Dendritic cell treated with granulocyte-macrophage colony-stimulating factor and Interleukin-4, amounts not matched to agents 40 ng/mL and 50 ng/mL, for 4 days (primary cell): ENCODE data around the gene MICU1.
A peak's percentile ranks its signal among the peaks of the same experiment; 100 is the strongest.
"Not testable (repeated sequence)": the region's sequence is repeated elsewhere in the genome, so short reads cannot be mapped to it uniquely, and the experiment has no call there.

ENCODE experiments used
- H3K27ac Mint-ChIP-seq: one replicate; pipeline ENCODE4 v1.8.0; 2022; ENCODE audit warnings: mild to moderate bottlenecking, mixed read lengths
- H3K27me3 Mint-ChIP-seq: one replicate; pipeline ENCODE4 v1.8.0; 2022; ENCODE audit warnings: mild to moderate bottlenecking, mixed read lengths
- H3K36me3 Mint-ChIP-seq: one replicate; pipeline ENCODE4 v1.8.0; 2022; ENCODE audit warnings: low read depth, mixed read lengths
- H3K4me1 Mint-ChIP-seq: one replicate; pipeline ENCODE4 v1.8.0; 2022; ENCODE audit warnings: low read depth, mixed read lengths
- H3K4me3 Mint-ChIP-seq: one replicate; pipeline ENCODE4 v1.8.0; 2022; ENCODE audit warnings: mild to moderate bottlenecking, moderate library complexity, mixed read lengths
- H3K9me3 Mint-ChIP-seq: one replicate; pipeline ENCODE4 v1.8.0; 2022; ENCODE audit warnings: mixed read lengths
- intact Hi-C: fragments of 100-400 bp; cut with micrococcal nuclease; formaldehyde crosslinking; loops from one replicate; pipeline ENCODE4 v1.15.0; 2022

The MICU1 gene, protein sequence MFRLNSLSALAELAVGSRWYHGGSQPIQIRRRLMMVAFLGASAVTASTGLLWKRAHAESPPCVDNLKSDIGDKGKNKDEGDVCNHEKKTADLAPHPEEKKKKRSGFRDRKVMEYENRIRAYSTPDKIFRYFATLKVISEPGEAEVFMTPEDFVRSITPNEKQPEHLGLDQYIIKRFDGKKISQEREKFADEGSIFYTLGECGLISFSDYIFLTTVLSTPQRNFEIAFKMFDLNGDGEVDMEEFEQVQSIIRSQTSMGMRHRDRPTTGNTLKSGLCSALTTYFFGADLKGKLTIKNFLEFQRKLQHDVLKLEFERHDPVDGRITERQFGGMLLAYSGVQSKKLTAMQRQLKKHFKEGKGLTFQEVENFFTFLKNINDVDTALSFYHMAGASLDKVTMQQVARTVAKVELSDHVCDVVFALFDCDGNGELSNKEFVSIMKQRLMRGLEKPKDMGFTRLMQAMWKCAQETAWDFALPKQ

DNA sequence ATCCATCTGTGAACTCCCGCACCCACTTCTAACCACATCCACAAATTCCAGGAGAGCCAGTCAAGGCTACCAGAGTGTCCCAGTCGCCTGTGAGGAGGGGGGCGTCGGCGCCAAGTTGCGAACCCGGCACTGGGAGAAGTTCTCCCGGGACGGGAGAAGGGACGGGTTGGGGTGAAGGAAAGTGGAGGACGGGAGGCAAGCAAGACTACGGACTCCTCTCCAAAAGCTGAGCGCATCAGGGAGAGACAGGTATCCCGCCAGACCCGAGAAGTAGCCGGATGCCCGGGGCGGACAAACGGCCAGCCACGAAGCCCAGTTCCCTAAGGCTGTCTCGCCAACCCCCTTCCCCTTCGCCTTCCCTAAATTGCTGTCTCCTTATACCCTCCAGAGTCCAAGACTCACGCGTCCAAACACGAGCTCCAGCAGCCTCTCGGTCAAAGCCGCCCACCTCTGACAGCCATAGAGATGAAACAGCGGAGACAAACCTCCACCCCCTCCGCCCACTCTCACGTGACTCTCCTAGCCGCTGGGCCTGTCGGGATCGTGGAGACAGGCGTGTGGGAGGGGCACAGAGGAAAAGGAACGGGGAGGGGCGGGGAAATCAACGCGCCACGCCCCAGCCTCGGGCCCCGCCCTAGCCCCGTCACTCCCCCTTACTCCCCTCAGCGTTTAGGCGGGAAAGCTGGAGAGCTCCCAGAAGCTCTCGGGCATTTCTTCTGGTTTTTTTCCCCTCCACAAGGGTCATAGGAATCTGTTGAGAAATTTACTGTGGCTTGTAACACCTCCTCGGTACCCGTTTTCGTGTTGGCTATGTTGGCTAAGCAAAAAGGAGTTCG lies at the start of gene MICU1:
Gene MICU1, minus strand, starts transcription at position 472 of the 836 bp plus-strand sequence. CDS start 59,286 bp downstream, outside the sequence.
- Mint-ChIP-seq H3K27ac (peak within 1 kb of the TSS; percentile 86), H3K36me3 (peaks cover 18% of the 10 kb centered on the region), H3K4me3 (peak within 1 kb of the TSS; percentile 84), H3K27me3 (no peaks in the 10 kb centered on the region), H3K4me1 (peaks cover 16% of the 10 kb centered on the region), H3K9me3 (no peaks in the 10 kb centered on the region)
- intact Hi-C loops = loop anchor here (2.0 to 10.0 kb wide), 2 partner anchors 67 to 261 kb away; partner anchors contain the start of gene MCU

DNA sequence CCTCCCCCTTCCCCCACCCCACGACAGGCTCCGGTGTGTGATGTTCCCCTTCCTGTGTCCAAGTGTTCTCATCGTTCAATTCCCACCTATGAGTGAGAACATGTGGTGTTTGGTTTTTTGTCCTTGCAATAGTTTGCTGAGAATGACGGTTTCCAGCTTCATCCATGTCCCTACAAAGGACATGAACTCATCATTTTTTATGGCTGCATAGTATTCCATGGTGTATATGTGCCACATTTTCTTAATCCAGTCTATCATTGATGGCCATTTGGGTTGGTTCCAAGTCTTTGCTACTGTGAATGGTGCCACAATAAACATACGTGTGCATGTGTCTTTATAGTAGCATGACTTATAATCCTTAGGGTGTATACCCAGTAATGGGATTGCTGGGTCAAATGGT lies 48.3 kb upstream of the MICU1 start:
- H3K36me3 Mint-ChIP-seq, H3K9me3 Mint-ChIP-seq, H3K27ac Mint-ChIP-seq, intact Hi-C loops, H3K27me3 Mint-ChIP-seq, H3K4me3 Mint-ChIP-seq: not testable (repeated sequence)
- peaks cover 10% of the 10 kb centered on the region for H3K4me1 Mint-ChIP-seq

DNA sequence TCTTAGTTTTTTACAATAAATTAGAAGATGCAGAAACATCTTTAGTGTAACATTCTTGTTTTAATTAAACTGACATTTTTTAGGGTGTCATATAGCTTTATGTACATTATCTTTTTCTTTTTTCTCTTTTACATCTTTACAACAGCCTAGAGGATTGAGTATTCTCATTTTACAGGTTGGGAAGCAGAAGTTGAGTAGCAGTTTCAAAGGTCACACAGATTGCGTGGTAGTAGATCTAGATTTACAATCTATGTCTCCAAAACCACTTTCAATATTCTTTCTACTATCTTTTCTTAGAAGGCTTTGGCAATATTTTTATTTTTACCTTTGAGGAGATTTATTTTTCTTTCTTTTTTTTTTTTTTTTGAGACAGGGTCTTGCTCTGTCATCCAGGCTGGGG lies 47.4 kb upstream of the MICU1 start:
- Mint-ChIP-seq H3K4me1 (peaks cover 12% of the 10 kb centered on the region), H3K36me3 (no peaks in the 10 kb centered on the region), H3K9me3 (no peaks in the 10 kb centered on the region), H3K4me3 (no peak overlapping the region), H3K27me3 (no peaks in the 10 kb centered on the region), H3K27ac (no peak overlapping the region)
- intact Hi-C loops = no loop called here

DNA sequence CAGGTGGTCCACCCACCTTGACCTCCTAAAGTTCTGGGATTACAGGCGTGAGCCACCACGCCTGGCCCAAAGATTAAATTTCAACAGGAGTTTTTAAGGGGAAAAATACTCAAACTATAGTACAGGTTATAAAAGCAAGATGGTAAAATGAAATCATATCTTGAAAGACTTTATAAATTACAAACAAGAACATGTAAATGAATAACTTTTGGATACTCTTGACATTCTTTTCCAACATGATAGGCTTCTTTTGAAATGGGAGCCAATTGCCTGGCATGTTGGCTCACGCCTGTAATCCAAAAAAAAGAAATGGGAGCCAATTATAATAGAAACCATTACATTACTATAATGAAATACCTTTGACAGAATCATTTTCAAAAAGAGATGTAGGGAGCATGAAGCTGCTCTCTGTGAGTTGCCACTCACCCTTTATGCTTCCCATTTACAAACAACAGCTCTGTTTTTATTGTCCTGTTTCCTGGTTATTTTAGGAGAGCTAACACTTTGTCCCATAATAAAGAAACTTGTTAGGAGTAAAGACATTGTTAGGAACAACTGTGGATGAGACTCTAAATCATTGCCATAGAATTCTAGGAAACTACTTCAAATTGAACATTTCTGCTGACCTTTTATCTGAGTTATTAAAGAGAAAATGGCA lies 41.5 kb upstream of the MICU1 start:
- Mint-ChIP-seq H3K27ac (no peak overlapping the region), H3K36me3 (no peaks in the 10 kb centered on the region), H3K4me3 (no peak overlapping the region), H3K9me3 (no peaks in the 10 kb centered on the region), H3K4me1 (peaks cover 5% of the 10 kb centered on the region), H3K27me3 (peaks cover 2% of the 10 kb centered on the region)
- intact Hi-C loops = no loop called here

GRCh38 chr10:72665925-72666324 lies 40.0 kb upstream of the MICU1 start:
- H3K27ac Mint-ChIP-seq = no peak overlapping the region
- H3K27me3 Mint-ChIP-seq = peaks cover 2% of the 10 kb centered on the region
- intact Hi-C loops = no loop called here
- no peaks in the 10 kb centered on the region for H3K36me3 Mint-ChIP-seq
- H3K4me1 Mint-ChIP-seq = peaks cover 5% of the 10 kb centered on the region
- H3K4me3 Mint-ChIP-seq = no peak overlapping the region
- no peaks in the 10 kb centered on the region for H3K9me3 Mint-ChIP-seq

DNA sequence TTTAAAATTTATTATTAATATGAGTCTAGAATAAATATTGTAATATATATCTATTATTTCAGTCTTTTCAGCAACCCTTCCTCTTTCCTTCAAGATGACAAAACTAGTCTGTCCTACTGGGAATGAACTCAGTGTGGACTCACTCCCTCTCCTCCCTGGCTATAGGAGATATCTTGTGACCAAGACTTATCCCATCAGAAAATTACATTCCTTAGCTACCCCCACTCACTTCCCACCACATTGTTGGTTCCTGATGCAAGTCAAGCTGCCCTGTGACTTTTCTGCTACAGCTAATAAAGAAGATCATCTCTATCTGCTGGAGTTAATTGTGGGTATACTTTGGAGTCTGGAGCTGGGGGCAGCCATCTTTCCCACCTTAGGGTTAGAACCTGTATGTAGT lies 38.1 kb upstream of the MICU1 start:
- Mint-ChIP-seq H3K27me3 (peaks cover 2% of the 10 kb centered on the region), H3K27ac (no peak overlapping the region), H3K4me1 (peaks cover 5% of the 10 kb centered on the region), H3K36me3 (no peaks in the 10 kb centered on the region), H3K9me3 (no peaks in the 10 kb centered on the region), H3K4me3 (no peak overlapping the region)
- intact Hi-C loops = no loop called here

DNA sequence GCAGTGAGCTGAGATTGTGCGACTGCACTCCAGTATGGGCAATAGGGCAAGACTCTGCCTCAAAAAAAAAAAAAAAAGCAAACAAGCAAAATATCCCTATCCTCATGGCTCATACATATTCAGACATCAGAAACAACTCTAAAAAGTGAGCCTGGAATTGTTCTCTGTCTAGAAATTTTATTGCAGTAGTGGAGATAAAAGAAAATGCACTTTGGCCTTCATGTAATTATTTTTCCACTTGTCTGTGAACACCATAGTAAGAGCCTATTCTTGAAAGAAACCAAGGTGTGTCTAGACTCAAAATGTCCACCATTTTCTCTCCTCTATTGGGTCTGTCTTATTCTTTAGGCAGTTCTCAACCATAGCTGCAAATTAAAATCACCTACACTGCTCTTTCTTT lies 35.6 kb upstream of the MICU1 start:
- no peak overlapping the region for H3K27ac Mint-ChIP-seq

DNA sequence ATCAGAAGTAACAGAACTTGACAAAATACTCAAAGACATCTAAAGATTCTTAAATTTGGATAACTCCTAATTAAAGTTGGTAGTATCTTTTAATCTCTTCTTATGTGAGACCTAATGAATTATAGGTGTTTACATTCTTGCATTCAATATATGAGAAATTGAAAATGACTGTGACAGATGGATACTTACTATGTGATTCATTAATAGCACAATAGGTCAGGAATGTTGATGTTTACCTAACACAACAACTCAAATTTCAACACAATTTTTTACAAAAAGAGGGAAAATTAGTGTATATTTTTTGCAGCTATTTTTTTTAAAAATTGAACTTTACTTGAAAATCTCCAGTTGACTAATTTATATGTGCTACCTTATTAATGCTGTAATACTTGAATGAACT lies 34.3 kb upstream of the MICU1 start:
- intact Hi-C loops = no loop called here
- Mint-ChIP-seq H3K4me1 (no peaks in the 10 kb centered on the region), H3K27ac (no peak overlapping the region), H3K4me3 (no peak overlapping the region), H3K9me3 (no peaks in the 10 kb centered on the region), H3K36me3 (no peaks in the 10 kb centered on the region), H3K27me3 (no peaks in the 10 kb centered on the region)

More for the DNA sequence above, 35.6 kb upstream of the MICU1 start:
- Mint-ChIP-seq H3K36me3 (no peaks in the 10 kb centered on the region), H3K27me3 (no peaks in the 10 kb centered on the region), H3K4me1 (no peaks in the 10 kb centered on the region), H3K4me3 (no peak overlapping the region), H3K9me3 (no peaks in the 10 kb centered on the region)
- intact Hi-C loops = no loop called here

DNA sequence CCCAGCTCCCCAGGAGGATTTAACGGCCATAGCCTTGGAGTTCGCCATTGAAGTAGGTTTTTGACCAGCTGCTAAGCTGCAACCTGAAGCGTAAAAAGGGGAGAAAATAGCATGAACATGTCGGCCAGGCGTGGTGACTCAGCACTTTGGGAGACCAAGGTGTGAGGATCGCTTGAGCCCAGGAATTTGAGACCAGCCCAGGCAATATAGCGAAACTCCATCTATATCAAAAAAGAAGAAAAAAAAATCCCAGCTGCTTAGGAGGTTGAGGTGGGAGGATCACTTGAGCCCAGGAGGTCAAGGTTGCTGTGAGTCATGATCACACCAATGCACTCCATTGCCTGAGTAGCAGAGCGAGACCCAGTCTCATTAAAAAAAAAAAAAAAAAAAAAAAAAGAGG lies 33.8 kb upstream of the MICU1 start:
- Mint-ChIP-seq H3K4me1 (no peaks in the 10 kb centered on the region), H3K36me3 (no peaks in the 10 kb centered on the region), H3K27me3 (no peaks in the 10 kb centered on the region), H3K27ac (no peak overlapping the region), H3K4me3 (no peak overlapping the region), H3K9me3 (no peaks in the 10 kb centered on the region)
- intact Hi-C loops = no loop called here

GRCh38 chr10:72658696-72659400 lies 33.0 kb upstream of the MICU1 start:
- intact Hi-C loops = no loop called here
- Mint-ChIP-seq H3K36me3 (no peaks in the 10 kb centered on the region), H3K4me3 (no peak overlapping the region), H3K27ac (no peak overlapping the region), H3K9me3 (no peaks in the 10 kb centered on the region), H3K4me1 (no peaks in the 10 kb centered on the region), H3K27me3 (no peaks in the 10 kb centered on the region)

DNA sequence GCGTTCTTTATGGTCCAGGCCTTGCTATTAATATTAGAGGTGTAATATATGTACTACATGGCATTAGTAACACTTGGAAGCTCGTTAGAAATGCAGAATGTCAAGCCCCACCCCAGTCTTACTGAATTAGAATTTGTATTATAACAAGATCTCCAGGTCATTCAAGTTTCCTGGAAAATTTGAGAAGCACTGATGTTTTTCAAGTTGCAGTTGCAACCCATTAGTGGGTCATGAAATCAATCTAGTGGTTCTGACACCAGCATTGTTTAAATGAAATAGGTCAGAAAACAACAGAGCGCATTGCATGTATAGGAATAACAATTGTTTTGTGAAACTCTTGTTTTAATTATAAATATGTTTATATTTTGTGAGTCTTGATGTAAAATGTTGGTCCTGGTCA lies 28.8 kb upstream of the MICU1 start:
- H3K9me3 Mint-ChIP-seq = no peaks in the 10 kb centered on the region
- H3K27ac Mint-ChIP-seq = no peak overlapping the region
- intact Hi-C loops = no loop called here
- no peaks in the 10 kb centered on the region for H3K4me1 Mint-ChIP-seq
- H3K4me3 Mint-ChIP-seq = no peak overlapping the region
- H3K27me3 Mint-ChIP-seq = peaks cover 8% of the 10 kb centered on the region
- H3K36me3 Mint-ChIP-seq = no peaks in the 10 kb centered on the region

- H3K27ac Mint-ChIP-seq = no peak overlapping the region
- peaks cover 6% of the 10 kb centered on the region for H3K4me1 Mint-ChIP-seq
- H3K4me3 Mint-ChIP-seq = no peak overlapping the region
- intact Hi-C loops = no loop called here
- no peaks in the 10 kb centered on the region for H3K9me3 Mint-ChIP-seq
- H3K27me3 Mint-ChIP-seq = peaks cover 8% of the 10 kb centered on the region
- no peaks in the 10 kb centered on the region for H3K36me3 Mint-ChIP-seq
Observed at GRCh38 chr10:72653383-72654096, 27.7 kb upstream of the MICU1 start.

DNA sequence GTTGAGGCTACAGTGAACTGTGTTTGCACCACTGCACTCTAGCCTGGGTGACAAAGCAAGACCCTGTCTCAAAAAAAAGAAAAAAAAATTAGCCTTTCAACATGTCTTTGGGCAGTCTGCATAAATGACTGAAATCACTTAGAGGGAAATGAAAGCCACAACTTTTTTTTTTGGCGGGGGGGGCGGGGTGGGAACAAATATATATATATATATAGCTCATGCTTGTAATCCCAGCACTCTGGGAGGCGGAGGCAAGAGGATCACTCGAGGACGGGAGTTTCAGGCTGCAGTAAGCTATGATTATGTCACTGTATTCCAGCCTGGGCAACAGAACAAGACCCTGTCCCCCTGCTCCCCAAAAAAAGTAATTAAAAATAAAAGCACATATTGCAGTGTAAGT lies 23.4 kb upstream of the MICU1 start:
- intact Hi-C loops = no loop called here
- Mint-ChIP-seq H3K4me3 (no peak overlapping the region), H3K36me3 (no peaks in the 10 kb centered on the region)

More for the DNA sequence above, 23.4 kb upstream of the MICU1 start:
- Mint-ChIP-seq H3K27me3 (peaks cover 12% of the 10 kb centered on the region), H3K4me1 (peaks cover 7% of the 10 kb centered on the region), H3K9me3 (no peaks in the 10 kb centered on the region), H3K27ac (no peak overlapping the region)
